Measurements from ENCODE around the gene DUSP9. TPM values are rescaled to one million over a fixed set of nuclear protein-coding genes. Genes with fewer than 3 reads are reported as not detected.

DUSP9 gene
- total RNA-seq, 1 experiment from 2014 or later: 14.2 TPM

DNA sequence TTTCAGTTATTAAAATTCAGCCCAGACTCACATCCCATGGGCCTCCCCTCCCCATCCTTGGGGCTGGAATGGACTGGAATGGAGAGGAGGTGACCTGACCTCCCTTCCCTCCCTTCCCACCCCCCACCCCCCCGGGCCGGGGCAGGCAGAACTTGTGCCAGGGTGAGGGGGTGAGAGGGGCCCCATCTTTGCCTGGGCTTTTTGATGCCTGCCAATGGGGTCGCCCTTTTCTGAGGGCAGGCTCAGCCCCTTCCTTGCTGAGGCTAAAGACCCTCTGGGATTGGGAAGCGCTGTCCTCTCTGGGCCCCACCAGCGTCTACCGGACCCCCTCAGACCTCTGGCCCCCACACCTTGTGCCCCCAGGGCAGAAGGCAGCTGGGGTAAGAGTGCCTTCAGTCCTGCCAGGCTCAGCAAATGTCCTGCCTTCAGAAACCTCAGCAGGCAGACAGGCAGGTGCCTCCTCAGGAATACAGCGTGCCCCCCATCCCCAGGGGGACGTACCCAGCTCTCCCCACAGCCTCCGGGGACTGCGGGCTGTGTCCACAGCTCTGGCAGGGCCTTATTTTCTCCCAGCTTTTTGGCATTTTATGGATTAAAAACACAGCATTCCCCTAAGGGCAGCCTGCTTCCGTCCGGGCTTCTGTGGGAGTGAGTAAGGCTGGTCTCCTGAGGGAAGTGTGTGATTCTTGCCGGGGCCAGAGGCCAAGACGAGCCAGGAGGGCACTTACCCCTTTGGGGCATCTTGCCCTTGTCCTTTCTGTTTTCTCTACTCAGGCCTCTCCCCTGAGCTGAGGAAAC lies 35.5 kb upstream of the DUSP9 start:
- Histone ChIP-seq H3K36me3 (ENCODE audit: control insufficient read depth in 1 of 2, insufficient read depth in 2 of 2, low read length in 2 of 2) (no peaks in the 10 kb centered on the region), H4K20me1 (ENCODE audit: insufficient read depth) (no peaks in the 10 kb centered on the region), H3K9me3 (ENCODE audit: control insufficient read depth in 1 of 2, insufficient read depth in 1 of 2, low read depth in 1 of 2, low read length in 2 of 2) (no peaks in the 10 kb centered on the region), H2AFZ (ENCODE audit: low read depth, low read length, poor library complexity, severe bottlenecking) (no peak overlapping the region), H3K9me2 (ENCODE audit: insufficient read depth) (no peaks in the 10 kb centered on the region), H3K27ac (ENCODE audit: low read depth, low read length) (no peak overlapping the region), H3K27me3 (ENCODE audit: insufficient read depth, low read length) (peaks cover 5% of the 10 kb centered on the region; the same call in 1 of the 2 replicates), H3K4me1 (ENCODE audit: control insufficient read depth in 1 of 2, insufficient read depth in 2 of 2, low read length in 2 of 2) (no peaks in the 10 kb centered on the region), H3K79me2 (ENCODE audit: insufficient read depth, low read length) (no peaks in the 10 kb centered on the region), H3K9ac (ENCODE audit: low read length) (no peak overlapping the region), H3K4me2 (ENCODE audit: low read length) (no peak overlapping the region), H3K4me3 (replicated peaks in 1 of 2; ENCODE audit: low read depth in 1 of 2, low read length in 2 of 2) (no peak overlapping the region)
- TF ChIP-seq SIN3A (IDR thresholded peaks at IDR 0.05; ENCODE audit: low read depth) (no peak), CEBPB (IDR thresholded peaks at IDR 0.05; ENCODE audit: low read depth) (no peak), EGR1 (IDR thresholded peaks at IDR 0.05; ENCODE audit: low read depth) (no peak), EZH2 (IDR thresholded peaks at IDR 0.05) (no peak), ZNF274 (IDR thresholded peaks at IDR 0.05; ENCODE audit: low read depth, low read length) (no peak), JUND (IDR thresholded peaks at IDR 0.05) (no peak), POLR2A (IDR thresholded peaks at IDR 0.05; ENCODE audit: borderline replicate concordance, extremely low read depth, insufficient read depth, insufficient read length) (no peak), TCF7L2 (IDR thresholded peaks at IDR 0.05; ENCODE audit: borderline replicate concordance, extremely low read depth, insufficient read depth, insufficient read length) (no peak), ELF1 (IDR thresholded peaks at IDR 0.05; ENCODE audit: borderline replicate concordance, low read depth) (no peak), POLR2AphosphoS5 (IDR thresholded peaks at IDR 0.05; ENCODE audit: low read depth, low read length) (no peak), SRF (IDR thresholded peaks at IDR 0.05; ENCODE audit: low read depth) (no peak), RAD21 (IDR thresholded peaks at IDR 0.05; ENCODE audit: low read depth) (no peak), EZH2phosphoT487 (IDR thresholded peaks at IDR 0.05; ENCODE audit: borderline replicate concordance) (no peak)
- TF ChIP-seq, protein P1, sequence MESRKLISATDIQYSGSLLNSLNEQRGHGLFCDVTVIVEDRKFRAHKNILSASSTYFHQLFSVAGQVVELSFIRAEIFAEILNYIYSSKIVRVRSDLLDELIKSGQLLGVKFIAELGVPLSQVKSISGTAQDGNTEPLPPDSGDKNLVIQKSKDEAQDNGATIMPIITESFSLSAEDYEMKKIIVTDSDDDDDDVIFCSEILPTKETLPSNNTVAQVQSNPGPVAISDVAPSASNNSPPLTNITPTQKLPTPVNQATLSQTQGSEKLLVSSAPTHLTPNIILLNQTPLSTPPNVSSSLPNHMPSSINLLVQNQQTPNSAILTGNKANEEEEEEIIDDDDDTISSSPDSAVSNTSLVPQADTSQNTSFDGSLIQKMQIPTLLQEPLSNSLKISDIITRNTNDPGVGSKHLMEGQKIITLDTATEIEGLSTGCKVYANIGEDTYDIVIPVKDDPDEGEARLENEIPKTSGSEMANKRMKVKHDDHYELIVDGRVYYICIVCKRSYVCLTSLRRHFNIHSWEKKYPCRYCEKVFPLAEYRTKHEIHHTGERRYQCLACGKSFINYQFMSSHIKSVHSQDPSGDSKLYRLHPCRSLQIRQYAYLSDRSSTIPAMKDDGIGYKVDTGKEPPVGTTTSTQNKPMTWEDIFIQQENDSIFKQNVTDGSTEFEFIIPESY (IDR thresholded peaks at IDR 0.05; ENCODE audit: extremely low read depth, insufficient replicate concordance, low read length): no peak
- TF ChIP-seq, protein P2, sequence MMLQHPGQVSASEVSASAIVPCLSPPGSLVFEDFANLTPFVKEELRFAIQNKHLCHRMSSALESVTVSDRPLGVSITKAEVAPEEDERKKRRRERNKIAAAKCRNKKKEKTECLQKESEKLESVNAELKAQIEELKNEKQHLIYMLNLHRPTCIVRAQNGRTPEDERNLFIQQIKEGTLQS (IDR thresholded peaks at IDR 0.05): no peak
- TF ChIP-seq, protein P3, sequence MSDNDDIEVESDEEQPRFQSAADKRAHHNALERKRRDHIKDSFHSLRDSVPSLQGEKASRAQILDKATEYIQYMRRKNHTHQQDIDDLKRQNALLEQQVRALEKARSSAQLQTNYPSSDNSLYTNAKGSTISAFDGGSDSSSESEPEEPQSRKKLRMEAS (IDR thresholded peaks at IDR 0.05): no peak
- TF ChIP-seq, protein P4, sequence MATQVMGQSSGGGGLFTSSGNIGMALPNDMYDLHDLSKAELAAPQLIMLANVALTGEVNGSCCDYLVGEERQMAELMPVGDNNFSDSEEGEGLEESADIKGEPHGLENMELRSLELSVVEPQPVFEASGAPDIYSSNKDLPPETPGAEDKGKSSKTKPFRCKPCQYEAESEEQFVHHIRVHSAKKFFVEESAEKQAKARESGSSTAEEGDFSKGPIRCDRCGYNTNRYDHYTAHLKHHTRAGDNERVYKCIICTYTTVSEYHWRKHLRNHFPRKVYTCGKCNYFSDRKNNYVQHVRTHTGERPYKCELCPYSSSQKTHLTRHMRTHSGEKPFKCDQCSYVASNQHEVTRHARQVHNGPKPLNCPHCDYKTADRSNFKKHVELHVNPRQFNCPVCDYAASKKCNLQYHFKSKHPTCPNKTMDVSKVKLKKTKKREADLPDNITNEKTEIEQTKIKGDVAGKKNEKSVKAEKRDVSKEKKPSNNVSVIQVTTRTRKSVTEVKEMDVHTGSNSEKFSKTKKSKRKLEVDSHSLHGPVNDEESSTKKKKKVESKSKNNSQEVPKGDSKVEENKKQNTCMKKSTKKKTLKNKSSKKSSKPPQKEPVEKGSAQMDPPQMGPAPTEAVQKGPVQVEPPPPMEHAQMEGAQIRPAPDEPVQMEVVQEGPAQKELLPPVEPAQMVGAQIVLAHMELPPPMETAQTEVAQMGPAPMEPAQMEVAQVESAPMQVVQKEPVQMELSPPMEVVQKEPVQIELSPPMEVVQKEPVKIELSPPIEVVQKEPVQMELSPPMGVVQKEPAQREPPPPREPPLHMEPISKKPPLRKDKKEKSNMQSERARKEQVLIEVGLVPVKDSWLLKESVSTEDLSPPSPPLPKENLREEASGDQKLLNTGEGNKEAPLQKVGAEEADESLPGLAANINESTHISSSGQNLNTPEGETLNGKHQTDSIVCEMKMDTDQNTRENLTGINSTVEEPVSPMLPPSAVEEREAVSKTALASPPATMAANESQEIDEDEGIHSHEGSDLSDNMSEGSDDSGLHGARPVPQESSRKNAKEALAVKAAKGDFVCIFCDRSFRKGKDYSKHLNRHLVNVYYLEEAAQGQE (IDR thresholded peaks at IDR 0.05; ENCODE audit: low read depth): no peak
- intact Hi-C loops (cut with micrococcal nuclease): loop anchor here (10.0 kb wide), 1 partner anchor 53 kb away; no protein-coding TSS in a partner anchor
- BruUV-seq (replicated peaks): no TSS peak
- ChIA-PET RAD21 (ENCODE audit: low non-redundant PET in 1 of 2, low total read pairs in 2 of 2, uncharacterized antibody in 2 of 2, unreplicated experiment in 2 of 2) (no interaction called here), CTCF (interaction anchor here (0.7 kb wide), 1 partner anchor 55 kb away, joined by 3 read pairs; no protein-coding TSS in a partner anchor), POLR2A (no interaction called here)
- DNase-seq (ENCODE audit: low read depth, low spot score): no peak
- ATAC-seq: no peak

Measured in HCT116 (cell line).